ENCODE results near the gene CFAP157. TPM values are rescaled to one million over a fixed set of nuclear protein-coding genes. Genes with fewer than 3 reads are reported as not detected.

Gene CFAP157
- total and polyA plus RNA-seq, 2 donors (not counting 3 experiments of a cell fraction or from before 2014, with no cell fraction given): 0.03 TPM; not detected in 1

- H3K9me1 ChIP-seq (replicated peaks; ENCODE audit: control insufficient read depth, extremely low read depth, insufficient read depth, low read length): no peaks in the 10 kb centered on the region
- DNase-seq (ENCODE audit: low read depth, low spot score): no peak
- H3K27me3 ChIP-seq (ENCODE audit: control insufficient read depth in 2 of 2, insufficient read depth in 2 of 2, low read length in 2 of 2): no peaks in the 10 kb centered on the region
- POLR2A ChIA-PET: no interaction called here
- H3K27ac ChIP-seq (ENCODE audit: insufficient read depth, low read depth, low read length): no peak overlapping the region
- H3K79me2 ChIP-seq (ENCODE audit: control insufficient read depth, insufficient read depth, low read length): peaks cover 5% of the 10 kb centered on the region
- H3K36me3 ChIP-seq (ENCODE audit: control insufficient read depth in 2 of 2, extremely low read depth in 1 of 2, insufficient read depth in 2 of 2, low read length in 2 of 2): no peaks in the 10 kb centered on the region
- H2AFZ ChIP-seq (ENCODE audit: low read depth, low read length): no peak overlapping the region
- dilution Hi-C loops (cut with MboI; ENCODE audit: extremely low pct_ligation_motif_present, low sequenced_read_pairs): no loop called here
- H3K4me3 ChIP-seq (replicated peaks in 1 of 3; ENCODE audit: insufficient read depth in 1 of 3, low read depth in 1 of 3, low read length in 3 of 3): no peak overlapping the region
- intact Hi-C loops (cut with micrococcal nuclease): no loop called here
- peaks cover 5% of the 10 kb centered on the region for H3K4me1 ChIP-seq (ENCODE audit: control insufficient read depth, extremely low read depth, insufficient read depth, low read length)
- BruUV-seq (replicated peaks): no TSS peak
- no peak for FAIRE-seq
- H3K9ac ChIP-seq (replicated peaks; ENCODE audit: extremely low read depth, insufficient read depth, low read length): no peak overlapping the region
- TF ChIP-seq EZH2 (IDR thresholded peaks at IDR 0.05; ENCODE audit: borderline replicate concordance, low read depth, low read length, severe bottlenecking) (no peak), POLR2AphosphoS5 (IDR thresholded peaks at IDR 0.05; ENCODE audit: insufficient read depth, low read depth, low read length) (no peak), CTCF (IDR thresholded peaks at IDR 0.05; ENCODE audit: extremely low read depth in 1 of 2, insufficient read depth in 1 of 2, low read depth in 1 of 2, low read length in 2 of 2) (no peak), FOS (IDR thresholded peaks at IDR 0.05; ENCODE audit: borderline replicate concordance, insufficient read depth, low read length) (no peak), GATA2 (IDR thresholded peaks at IDR 0.05; ENCODE audit: insufficient read depth, insufficient read length, low read depth, low read length) (no peak), POLR2A (IDR thresholded peaks at IDR 0.05; ENCODE audit: low read depth, low read length) (no peak), MYC (IDR thresholded peaks at IDR 0.05; ENCODE audit: low read depth, low read length) (no peak), JUN (IDR thresholded peaks at IDR 0.05; ENCODE audit: borderline replicate concordance, insufficient read depth, insufficient read length, low read depth) (no peak)
- TF ChIP-seq, protein P1, sequence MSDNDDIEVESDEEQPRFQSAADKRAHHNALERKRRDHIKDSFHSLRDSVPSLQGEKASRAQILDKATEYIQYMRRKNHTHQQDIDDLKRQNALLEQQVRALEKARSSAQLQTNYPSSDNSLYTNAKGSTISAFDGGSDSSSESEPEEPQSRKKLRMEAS (IDR thresholded peaks at IDR 0.05; ENCODE audit: insufficient read depth, insufficient read length): no peak
- CTCF ChIA-PET: no interaction called here
- H3K4me2 ChIP-seq (ENCODE audit: insufficient read depth, low read length): no peak overlapping the region
- H3K9me3 ChIP-seq (replicated peaks; ENCODE audit: control insufficient read depth, insufficient read depth, low read length): no peaks in the 10 kb centered on the region
- H4K20me1 ChIP-seq (replicated peaks; ENCODE audit: control insufficient read depth, extremely low read depth, insufficient read depth, low read length): no peaks in the 10 kb centered on the region
These were observed 3.5 kb downstream of the CFAP157 start for GRCh38 chr9:127710204-127710783.

Measured in endothelial cell of umbilical vein (primary cell).